GM21529 (cell line): ENCODE results near the gene CTRL.
A peak's percentile ranks its signal among the peaks of the same experiment; 100 is the strongest.
"Not testable (repeated sequence)": the region's sequence is repeated elsewhere in the genome, so short reads cannot be mapped to it uniquely, and the experiment has no call there.

Experiments
- ATAC-seq: cut with Tn5 transposase; IDR thresholded peaks from one replicate; pipeline ENCODE4 v1.9.1; 2021; ENCODE audit not compliant: unreplicated experiment

Gene CTRL

DNA sequence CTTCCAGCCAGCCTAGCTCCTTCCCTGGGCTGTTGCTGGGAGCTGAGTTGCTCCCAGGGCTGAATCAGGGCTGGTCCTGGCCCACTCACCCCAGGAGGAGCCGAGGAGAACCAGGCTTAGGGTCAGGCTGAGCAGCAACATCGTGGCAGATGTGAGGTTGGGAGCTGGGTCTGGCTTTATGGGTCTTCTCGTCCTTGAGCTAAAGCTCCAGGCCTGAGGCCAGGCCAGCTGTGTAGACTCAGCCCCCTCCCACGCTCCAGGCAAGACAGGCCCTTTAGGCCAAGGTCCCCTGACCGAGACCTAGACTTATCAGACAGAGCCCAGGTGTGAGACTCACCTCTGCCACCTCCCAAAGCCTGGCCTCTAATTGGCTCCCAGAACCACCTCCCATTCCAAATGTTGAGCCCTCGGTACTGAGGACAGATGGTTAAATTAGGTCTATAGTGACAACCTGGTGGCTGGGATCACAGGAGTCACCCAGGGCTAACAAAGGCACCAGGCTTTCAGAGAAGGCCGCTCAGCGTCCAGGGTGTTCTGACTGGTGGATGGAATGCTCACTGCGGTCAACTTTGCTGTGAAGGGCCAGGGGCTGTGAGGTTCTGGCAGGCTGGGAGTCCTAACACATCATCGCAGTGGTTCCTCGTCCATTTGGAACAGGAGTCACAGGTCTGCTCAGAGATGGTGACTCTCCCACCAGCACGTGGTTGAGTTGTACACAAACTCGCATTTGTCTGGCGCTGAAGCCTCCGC is at the start of gene CTRL:
TSS of gene CTRL (minus strand) at position 151 of the 750 bp plus-strand sequence. CDS start at position 141, 10 bp downstream.
- no peak for ATAC-seq

DNA sequence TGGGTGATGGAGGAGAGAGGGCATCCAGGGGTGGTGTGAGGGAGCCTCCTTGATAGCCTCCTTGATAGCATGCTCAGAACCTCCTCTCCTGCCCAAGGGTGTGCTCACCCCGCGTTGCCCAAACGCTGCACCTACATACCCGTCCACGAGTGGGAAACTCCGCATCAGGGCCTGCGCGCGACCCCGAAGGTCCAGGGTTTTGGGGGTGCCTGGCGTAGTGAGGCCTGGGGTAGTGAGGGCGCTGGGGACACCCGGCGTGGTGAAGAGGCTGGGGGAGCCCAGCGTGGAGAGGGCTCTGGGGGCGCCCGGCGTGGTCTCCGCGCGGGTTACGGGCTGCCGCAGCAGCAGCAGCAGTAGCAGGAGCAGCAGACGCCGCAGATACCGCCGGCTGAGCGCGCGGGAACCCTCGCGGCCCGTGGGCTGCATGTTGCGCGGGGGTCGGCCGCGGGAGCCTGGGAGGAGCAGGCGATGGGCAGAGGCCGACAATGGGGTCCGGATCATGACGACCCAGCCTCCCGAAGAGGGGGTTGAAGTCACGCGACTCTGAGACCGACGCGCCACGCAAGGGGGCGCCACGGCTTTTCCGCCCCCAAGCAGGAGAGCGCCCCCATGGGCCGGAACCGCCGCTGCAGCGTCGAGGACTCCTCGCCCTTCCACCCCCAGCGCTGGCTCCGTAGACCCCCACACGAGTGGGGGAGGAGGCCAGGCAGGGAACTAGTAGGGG is 48.5 kb upstream of the CTRL start, which contains the start of gene DPEP3:
TSS of gene DPEP3 (minus strand) at position 545 of the 724 bp plus-strand sequence. CDS start at position 426, 119 bp downstream.
- no peak for ATAC-seq

DNA sequence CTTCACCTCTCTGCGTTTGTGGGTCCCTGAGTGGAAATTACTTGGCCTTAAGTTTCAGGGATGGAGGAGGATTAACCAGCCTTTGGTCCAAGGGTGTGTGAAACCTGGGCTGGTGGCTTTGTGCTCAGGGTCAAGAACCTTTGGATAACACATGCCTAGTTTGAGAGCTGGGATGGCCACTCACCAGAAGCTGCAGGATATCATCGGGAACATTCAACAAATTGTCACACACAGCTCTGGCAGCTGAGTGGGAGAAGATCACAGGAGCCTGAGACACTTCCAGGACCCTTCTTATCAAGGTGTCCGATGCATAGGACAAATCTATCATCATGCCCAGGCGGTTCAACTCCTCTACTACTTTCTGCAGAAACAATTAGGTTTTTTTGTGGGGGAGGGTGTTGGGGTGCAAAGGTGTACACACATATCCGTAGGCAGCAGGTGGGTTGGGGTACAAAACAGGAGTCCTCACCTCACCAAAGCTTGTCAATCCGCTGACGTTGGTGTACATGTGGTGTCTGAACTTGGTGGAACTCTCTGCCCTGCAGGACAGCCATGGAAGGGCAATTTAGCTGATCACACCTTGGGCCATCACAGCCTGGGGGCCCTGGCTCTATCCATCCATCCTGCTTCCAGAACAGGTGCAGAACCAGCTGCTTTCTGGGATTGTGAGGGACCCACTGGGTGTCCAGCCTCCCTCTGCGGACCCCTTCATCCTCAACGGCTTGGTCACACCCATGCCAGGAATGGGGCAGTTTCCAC is 46.0 kb upstream of the CTRL start:
- ATAC-seq: no peak

- ATAC-seq: no peak
Observed at GRCh38 chr16:67977005-67977404, 45.3 kb upstream of the CTRL start.

DNA sequence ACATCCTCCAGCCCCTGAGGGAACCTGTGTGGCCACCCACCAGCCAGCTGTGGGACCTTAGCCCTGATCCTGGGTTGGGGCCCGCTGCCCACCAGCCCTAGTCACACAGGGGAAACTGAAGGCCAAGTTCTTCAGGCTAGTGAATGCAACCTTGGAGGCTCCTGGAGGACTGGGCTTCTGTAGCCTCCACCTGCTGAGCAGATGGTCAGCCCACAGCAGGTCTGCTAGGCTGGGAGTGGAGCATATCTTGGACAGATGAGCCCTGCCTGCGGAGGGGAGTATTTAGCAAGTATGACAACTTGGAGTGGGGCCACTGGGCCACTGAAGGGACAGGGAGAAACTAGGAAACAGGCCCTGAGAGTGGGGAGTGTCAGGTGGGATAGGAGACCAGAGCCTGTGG is 44.5 kb upstream of the CTRL start:
- no peak for ATAC-seq

DNA sequence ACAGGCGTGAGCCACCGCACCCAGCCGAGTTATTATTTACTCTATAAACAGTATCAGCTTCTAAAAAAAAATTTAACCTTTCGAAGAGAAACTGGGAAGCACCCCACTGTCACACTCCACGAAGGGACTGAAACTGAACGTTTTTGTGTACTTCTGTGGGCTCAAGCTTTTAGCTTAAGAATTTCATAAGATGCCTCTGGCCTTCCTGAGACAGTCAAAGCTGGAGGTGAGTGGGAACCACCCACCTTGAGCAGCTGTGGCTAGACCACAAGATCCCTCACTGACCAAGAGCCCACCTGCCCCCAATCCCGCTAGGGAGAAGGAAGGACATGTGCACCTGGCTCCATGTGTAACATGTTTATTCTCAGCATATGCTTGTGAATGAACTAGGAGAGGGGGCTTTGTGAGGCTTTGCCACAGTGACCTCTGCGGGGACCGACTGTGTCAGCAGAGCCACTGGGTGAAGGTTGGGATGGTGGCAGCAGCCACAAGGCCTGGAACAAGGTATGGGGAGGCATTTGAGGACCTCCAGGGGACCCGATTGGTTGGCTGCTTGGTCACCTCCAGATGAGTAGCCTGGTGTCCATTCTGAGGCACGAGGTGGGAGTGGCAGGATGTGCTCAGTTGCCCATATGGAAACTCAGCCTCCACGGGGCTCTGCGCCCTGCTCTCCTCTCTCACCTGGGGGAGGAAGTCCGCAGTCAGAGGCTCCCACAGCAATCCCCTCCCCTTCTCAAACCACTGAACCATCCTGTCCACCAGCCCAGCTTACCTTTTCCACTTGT is 43.9 kb upstream of the CTRL start:
- no peak for ATAC-seq

DNA sequence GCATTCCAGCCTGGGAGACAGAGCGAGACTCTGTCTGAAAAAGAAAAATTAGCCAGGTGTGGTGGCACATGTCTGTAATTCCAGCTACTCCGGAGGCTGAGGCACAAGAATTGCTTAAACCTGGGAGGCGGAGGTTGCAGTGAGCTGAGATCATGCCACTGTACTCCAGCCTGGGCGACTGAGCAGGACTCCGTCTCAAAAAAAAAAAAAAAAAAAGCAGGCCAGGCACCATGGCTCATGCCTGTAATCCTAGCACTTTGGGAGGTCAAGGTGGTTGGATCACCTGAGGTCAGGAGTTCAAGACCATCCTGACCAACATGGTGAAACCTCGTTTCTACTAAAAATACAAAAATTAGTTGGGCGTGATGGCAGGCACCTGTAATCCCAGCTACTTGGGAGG is 40.6 kb upstream of the CTRL start:
- ATAC-seq: not testable (repeated sequence)

GRCh38 chr16:67971111-67971510 is 39.4 kb upstream of the CTRL start:
- no peak for ATAC-seq

- ATAC-seq: no peak
Observed at GRCh38 chr16:67969254-67970039, 37.8 kb upstream of the CTRL start.

DNA sequence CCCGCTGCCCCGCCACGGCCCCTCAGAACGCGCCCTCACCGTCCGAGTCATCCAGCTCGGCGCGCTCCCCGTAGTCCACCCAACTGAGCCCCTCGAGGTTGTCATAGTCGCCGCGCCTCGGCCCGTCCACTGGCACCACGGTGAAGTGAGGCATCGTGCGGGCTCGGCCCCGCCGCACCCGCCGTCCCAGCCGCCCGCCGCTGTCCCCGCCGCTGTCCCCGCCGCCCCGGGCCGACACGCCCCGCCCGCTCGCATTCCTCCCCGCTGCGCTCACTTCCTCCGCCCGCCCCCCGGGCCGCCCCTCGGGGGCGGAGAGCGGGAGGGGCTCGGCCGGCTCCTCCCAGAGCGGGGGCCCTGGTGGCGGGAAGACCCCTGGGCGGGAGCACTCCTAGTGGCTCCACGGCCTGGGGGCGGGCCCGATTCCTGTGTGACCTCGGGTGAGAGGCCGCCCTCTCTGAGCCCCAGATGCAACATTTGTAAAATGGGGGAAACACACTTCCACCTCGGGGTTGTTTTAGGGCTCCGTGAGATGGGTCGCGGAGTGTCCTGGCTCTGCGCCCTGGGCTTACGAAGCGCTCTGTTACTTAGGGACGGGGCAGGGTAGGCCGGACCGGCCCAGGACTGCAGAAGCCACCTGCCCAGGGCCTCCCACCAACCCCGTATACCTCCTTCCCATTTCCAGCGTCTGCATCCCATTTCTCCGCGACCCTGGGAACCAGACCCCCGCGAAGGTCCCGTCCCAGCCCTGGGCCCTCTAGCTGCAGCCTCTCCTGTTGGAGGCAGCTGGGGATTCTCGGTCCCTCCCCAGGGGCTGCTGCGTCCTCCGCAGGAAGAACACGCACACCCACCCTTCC is 37.0 kb upstream of the CTRL start, which contains the start of gene SLC12A4:
TSS of gene SLC12A4 (minus strand) at position 238 of the 854 bp plus-strand sequence. CDS start at position 154, 84 bp downstream.
- peak; percentile 78 for ATAC-seq

DNA sequence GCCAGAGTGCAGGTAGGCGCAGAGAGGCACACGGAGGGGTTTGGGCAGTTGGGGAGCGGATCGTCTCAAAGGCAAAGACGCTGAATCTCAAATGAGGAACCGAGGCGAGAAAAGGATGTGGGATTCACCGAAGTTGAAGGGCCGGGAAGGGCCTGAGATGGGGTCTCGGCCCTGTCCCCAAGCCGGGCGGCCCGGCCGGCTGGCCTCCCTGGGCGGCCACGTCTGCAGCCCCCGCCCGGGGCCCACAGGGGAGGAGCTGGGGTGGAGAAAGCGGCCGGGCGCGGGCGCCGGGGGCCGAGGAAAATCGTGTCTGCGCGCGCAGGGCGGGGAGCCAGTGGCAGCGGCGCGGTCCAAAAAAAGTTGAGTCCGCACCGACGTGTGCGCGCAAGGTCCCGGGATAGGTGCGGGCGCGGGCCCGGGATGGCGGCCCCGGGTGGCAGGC is 36.3 kb upstream of the CTRL start:
- peak; percentile 27 for ATAC-seq

DNA sequence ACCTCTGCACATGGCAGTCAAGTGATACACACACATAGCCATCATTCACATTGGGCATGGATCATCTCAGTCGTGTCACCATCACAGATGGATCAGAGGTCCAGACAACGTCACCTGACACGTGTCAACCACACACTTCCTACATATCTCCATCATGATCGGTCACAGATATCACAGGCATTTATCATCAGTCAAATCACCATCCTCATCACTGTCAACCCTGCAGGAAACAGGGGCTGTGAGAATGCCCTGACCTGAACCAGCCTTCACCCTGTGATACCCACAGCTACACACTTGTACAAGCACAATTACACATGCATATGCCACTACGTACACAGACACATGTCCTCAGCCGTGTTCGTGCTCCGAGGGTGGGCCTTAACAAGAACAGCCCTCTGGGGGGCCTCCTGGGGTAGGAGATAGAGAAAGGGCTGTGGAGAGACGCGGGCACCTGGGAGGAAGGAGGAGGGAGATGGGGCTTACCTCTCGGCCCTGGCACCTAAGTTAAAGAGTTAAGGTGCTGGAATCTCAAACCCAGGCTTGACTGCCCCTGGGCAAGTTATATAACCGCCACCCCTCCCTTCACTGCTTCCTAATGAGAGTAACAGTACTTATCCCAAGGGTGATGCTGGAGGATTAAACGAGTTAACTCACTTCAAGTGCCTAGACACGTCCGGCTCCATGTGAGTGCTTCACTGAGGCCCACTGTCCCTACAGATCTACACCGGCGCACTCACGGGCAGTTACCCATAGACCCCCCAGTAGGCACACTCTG is 35.7 kb upstream of the CTRL start:
- ATAC-seq: no peak

DNA sequence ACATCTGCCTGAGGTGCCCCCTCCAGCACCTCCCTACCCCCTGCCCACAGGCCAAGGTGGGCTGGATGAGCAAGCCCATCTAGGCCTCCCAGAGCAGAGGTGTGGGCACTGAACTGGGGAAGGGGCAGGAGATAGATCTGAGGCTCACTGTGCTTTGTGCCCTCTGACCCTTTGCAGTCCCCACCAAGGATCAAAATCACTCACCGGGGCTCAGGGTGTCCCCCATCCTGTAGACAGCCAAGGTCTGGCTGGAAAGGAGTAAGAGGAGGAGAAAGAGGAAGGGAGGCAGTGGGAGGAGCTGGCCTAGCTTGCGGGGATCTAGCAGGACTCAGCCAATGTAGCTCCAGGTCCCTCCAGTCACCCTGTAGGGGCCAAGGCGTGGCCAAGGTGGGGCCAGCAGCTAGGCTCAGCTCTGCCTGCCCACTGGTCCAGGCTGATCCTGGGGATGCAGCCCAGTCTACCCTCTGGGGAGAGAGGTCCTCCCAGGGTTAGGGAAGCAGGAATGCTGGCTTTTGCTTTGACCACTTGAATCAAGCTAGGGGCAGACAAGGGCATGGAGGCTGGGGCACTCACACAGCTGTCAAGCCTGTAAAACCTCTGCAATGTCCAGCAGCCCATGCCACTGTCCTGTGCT is 35.0 kb upstream of the CTRL start:
- no peak for ATAC-seq

DNA sequence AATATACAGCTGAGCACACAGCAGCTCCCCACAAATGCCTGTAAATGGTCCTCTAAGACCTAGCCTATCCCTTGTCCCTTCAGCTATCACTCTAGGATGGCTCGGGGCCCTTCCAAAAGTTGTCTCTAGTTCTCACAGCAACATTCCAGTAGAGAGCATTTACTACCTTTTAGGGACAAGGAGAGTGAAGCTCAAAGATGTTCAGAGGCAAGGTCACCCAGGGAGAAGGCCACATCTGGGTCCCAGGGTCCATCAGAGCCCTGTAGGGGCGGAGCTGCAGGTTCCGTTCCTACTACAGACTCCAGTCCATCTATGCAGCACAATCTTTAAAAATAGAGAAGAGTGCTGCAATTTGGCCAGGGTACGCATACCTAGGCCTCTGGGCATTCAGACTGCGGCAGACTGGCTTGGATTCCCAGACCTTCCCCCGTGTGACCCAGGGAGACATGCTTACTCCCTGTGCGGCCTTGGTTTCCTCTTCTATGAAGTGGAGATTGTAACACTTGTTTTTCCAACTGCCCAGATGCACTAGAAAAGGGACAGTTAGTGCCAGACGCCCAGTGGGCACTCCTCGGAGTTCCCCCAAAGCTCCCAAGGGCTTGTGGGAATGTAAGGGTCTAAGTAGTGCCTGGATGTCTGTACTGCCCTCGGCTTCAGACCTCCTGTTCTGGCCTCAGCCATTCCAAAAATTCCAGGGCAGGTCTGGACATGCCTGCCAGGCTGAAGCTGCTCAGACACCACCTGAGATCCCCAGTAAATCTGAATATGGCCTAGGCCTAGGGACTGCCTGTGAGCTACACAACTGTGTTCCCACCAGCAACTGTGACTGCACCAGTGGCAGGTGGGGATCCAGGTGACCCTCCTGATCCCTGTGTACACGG is 34.2 kb upstream of the CTRL start:
- ATAC-seq: no peak

DNA sequence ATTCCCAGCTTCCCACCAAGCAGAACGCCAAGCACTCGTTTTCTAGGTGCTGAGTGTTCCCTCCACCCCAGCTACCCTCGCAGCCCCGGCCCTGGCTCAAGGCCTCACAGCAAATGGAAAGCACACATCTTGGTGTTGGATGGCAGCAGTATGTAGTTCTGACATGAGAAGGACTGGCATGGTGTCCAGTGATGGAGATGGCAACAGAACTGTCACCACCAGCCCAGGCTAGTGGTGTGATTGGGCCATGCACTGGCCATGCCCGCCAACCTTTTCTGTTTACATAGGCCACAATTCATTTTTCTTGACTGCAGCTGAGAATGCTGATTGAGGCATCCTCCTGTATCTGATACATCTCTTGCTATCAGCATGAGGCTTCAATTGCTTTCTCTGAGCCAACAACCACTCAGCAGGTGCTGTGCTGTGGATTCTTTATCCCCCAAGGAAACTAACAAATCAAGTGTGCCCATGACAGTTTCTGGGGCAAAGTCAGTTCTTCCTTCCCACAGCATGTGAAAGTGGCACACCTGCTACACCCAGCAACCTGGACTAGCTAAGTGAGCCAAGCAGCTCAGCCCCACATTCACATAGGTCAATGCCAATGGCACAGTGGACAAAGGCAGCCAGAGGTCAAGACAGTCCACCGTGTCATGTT is 32.9 kb upstream of the CTRL start:
- ATAC-seq: no peak

GRCh38 chr16:67963662-67964321 is 32.1 kb upstream of the CTRL start:
- no peak for ATAC-seq
